Breast epithelium (tissue), 4 donors: Measurements from ENCODE around the gene TNF. TPM values are rescaled to one million over a fixed set of nuclear protein-coding genes. Genes with fewer than 3 reads are reported as not detected.
A peak's percentile ranks its signal among the peaks of the same experiment; 100 is the strongest.

Experiments used
- DNase-seq, 2 donors: peaks; one replicate each; pipeline ENCODE4 v3.0.0-alpha.2; 2019; ENCODE audit warnings: low spot score in 2 of 2
- H3K27ac ChIP-seq, 2 donors: fragments of 200-600 bp; sonication (generic) in 1 of 2; one replicate each; pipeline ENCODE4 v1.5.1; 2016 to 2019; ENCODE audit warnings: mild to moderate bottlenecking in 1 of 2
- H3K27me3 ChIP-seq, 2 donors: fragments of 200-600 bp; sonication (generic) in 1 of 2; one replicate each; pipeline versions ENCODE4 v1.5.1 to v1.6.0; 2017 to 2019; ENCODE audit warnings: control low read depth in 1 of 2, mild to moderate bottlenecking in 1 of 2
- H3K36me3 ChIP-seq: fragments of 200-600 bp; one replicate; pipeline ENCODE4 v1.5.1; 2019
- H3K4me1 ChIP-seq, 2 donors: fragments of 200-600 bp; sonication (generic); one replicate each; pipeline ENCODE4 v1.5.1; 2016 to 2019; ENCODE audit warnings: control low read depth in 1 of 2
- H3K4me3 ChIP-seq, 3 donors: fragments of 200-600 bp; sonication (generic); 1 replicate in 2 of 3; 2 replicates in 1 of 3; pipeline ENCODE4 v1.5.1; 2016 to 2019; ENCODE audit warnings: mild to moderate bottlenecking in 3 of 3, moderate library complexity in 2 of 3
- H3K9me3 ChIP-seq, 2 donors: fragments of 200-600 bp; sonication (generic) in 1 of 2; one replicate each; pipeline ENCODE4 v1.5.1; 2016 to 2019; ENCODE audit warnings: control low read depth in 1 of 2
- CTCF ChIP-seq, 3 donors: fragments of 450-650 bp; IDR thresholded peaks; one replicate each; pipeline ENCODE4 v1.5.1; 2016 to 2017; ENCODE audit warnings: antibody characterized with exemption in 3 of 3, mild to moderate bottlenecking in 3 of 3, moderate library complexity in 3 of 3
- POLR2A ChIP-seq: fragments of 450-650 bp; IDR thresholded peaks from one replicate; pipeline ENCODE4 v1.6.1; 2016; ENCODE audit warnings: antibody characterized with exemption, mild to moderate bottlenecking, moderate library complexity
- POLR2AphosphoS5 ChIP-seq, 3 donors: sonication (generic); formaldehyde crosslinking; IDR thresholded peaks; one replicate each; pipeline ENCODE4 v1.6.1; 2017; ENCODE audit warnings: antibody characterized with exemption in 3 of 3
- intact Hi-C: fragments of 100-400 bp; cut with DNase I; formaldehyde crosslinking; loops from one replicate; pipeline ENCODE4 v1.15.1; 2023; ENCODE audit warnings: low total_unique reads
- total RNA-seq, 3 donors: library from RNA; depleted of rRNA; stranded (reverse); fragments of >200 nt; gene quantifications; one replicate each; pipeline ENCODE4 v1.1.0, GENCODE V29; 2016

TNF gene
- total RNA-seq, 3 donors from 2014 or later, result 0.33 to 0.73 TPM; not detected in 1

GRCh38 chr6:31579119-31579505 lies 3.7 kb downstream of the TNF start:
- no peak for DNase-seq
- no peak overlapping the region for H3K4me3 ChIP-seq
- H3K4me1 ChIP-seq, result no peaks in the 10 kb centered on the region
- H3K27ac ChIP-seq, result no peak overlapping the region
- no peaks in the 10 kb centered on the region for H3K36me3 ChIP-seq
- H3K27me3 ChIP-seq, result no peaks in the 10 kb centered on the region
- intact Hi-C loops, result no loop called here
- H3K9me3 ChIP-seq, result no peaks in the 10 kb centered on the region
- no peak for TF ChIP-seq CTCF (IDR thresholded peaks at IDR 0.05)
- no peak for TF ChIP-seq POLR2AphosphoS5 (IDR thresholded peaks at IDR 0.05)
- TF ChIP-seq POLR2A, result no peak

GRCh38 chr6:31579546-31580437 lies 4.4 kb downstream of the TNF start:
- H3K27ac ChIP-seq, result no peak overlapping the region
- H3K9me3 ChIP-seq, result no peaks in the 10 kb centered on the region
- intact Hi-C loops, result no loop called here
- no peaks in the 10 kb centered on the region for H3K4me1 ChIP-seq
- H3K27me3 ChIP-seq, result no peaks in the 10 kb centered on the region
- H3K4me3 ChIP-seq, result peak overlapping the region in 1 of 3 donors; percentile 76
- no peaks in the 10 kb centered on the region for H3K36me3 ChIP-seq
- TF ChIP-seq POLR2A, result no peak
- TF ChIP-seq POLR2AphosphoS5 (IDR thresholded peaks at IDR 0.05), result no peak
- no peak for TF ChIP-seq CTCF (IDR thresholded peaks at IDR 0.05)
- DNase-seq, result no peak

- H3K27ac ChIP-seq, result peak overlapping the region; percentile 73 to 80
- TF ChIP-seq CTCF (IDR thresholded peaks at IDR 0.05) (no peak), POLR2AphosphoS5 (IDR thresholded peaks at IDR 0.05) (no peak)
- intact Hi-C loops, result no loop called here
Observed at GRCh38 chr6:31580438-31580740, 5.0 kb downstream of the TNF start.

GRCh38 chr6:31580807-31581433 lies 5.6 kb downstream of the TNF start:
- Histone ChIP-seq H3K27ac (peak overlapping the region; percentile 73 to 80), H3K4me1 (no peaks in the 10 kb centered on the region), H3K4me3 (peak overlapping the region; percentile 64 to 76 (median 76)), H3K27me3 (no peaks in the 10 kb centered on the region), H3K9me3 (no peaks in the 10 kb centered on the region), H3K36me3 (no peaks in the 10 kb centered on the region)
- TF ChIP-seq POLR2A, result no peak
- peak; percentile 90 to 95 (median 93) for TF ChIP-seq CTCF (IDR thresholded peaks at IDR 0.05)
- TF ChIP-seq POLR2AphosphoS5 (IDR thresholded peaks at IDR 0.05), result peak; percentile 53 to 64 (median 64)
- intact Hi-C loops, result no loop called here
- DNase-seq, result peak; percentile 75 to 85

More at GRCh38 chr6:31580438-31580740, 5.0 kb downstream of the TNF start:
- Histone ChIP-seq H3K4me3 (peak overlapping the region; percentile 64 to 76 (median 76)), H3K4me1 (no peaks in the 10 kb centered on the region), H3K9me3 (no peaks in the 10 kb centered on the region), H3K27me3 (no peaks in the 10 kb centered on the region), H3K36me3 (no peaks in the 10 kb centered on the region)
- no peak for DNase-seq
